ENCODE results near the gene CHRNE.
"Not testable (repeated sequence)": the region's sequence is repeated elsewhere in the genome, so short reads cannot be mapped to it uniquely, and the experiment has no call there.

CHRNE gene

DNA sequence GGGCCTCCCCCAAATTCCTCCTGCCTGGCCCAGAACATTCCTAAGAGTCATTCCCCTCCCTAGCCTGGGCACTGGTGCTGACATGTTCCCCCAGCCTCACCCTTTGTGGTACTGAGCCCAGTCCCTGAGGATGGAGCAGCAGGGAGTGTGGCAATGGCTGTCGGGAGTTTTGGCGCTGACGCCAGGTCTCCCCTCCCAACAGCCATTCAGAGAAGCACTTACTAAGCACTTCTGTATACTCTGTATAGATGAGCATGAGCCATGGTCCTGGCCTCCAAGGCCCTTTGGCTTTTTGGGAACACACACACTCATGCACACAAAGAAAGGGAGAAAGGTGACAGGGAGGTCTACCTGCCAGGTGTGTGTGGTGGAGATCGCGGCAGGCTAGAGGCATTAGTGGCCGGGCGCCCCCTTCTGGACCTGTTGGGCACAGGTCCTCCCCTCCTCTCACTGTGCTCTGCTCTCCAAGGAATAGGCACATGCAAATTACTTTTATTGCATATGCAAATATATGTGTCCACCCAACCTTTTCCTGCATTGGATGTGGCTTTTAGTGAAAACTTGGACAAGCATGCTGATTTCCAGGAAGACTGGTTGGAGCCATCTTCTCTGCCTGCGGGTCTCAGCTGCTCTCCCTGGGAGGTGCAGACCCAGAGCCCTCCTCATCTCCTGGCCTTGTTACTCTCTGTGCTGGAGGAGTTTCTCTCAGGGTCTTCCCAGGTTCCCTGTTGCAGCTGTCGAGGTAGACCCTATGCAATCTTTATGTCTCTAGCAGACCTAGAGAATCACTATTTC lies 20.9 kb downstream of the CHRNE start:
- no peak for FAIRE-seq

DNA sequence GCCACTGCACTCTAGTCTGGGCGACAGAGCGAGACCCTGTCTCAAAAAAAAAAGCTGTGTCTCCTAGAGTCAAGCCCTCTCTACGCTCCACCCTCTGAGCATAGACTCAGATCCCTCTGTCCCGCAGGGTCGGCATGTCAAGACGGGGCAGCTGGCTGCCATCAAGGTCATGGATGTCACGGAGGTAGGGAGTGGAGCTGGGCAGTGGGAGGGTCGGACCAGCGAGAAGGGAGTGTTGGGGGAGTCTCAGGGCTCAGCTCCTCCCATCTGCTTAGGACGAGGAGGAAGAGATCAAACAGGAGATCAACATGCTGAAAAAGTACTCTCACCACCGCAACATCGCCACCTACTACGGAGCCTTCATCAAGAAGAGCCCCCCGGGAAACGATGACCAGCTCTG lies 22.0 kb downstream of the CHRNE start:
- no peak for FAIRE-seq

DNA sequence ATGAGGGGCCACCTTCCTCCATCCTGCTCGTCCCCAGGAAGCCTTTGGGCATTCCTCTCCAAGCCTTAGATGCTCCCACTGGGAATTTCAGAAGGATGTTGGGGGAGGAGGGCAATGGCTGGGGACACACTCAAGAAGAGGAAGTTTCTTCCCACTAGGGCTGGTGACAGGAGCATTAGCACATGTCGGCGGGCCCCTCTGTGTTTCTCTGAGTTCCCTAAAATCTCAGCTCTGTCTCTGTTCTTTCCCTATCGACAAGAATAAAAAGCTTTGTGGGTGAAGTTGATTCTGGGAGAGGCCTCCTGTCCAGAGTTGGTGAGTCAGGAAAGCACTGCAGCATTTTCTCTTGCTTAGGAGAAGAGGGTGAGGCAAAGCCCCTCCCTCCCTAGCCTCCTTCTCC lies 23.3 kb downstream of the CHRNE start:
- FAIRE-seq = no peak

DNA sequence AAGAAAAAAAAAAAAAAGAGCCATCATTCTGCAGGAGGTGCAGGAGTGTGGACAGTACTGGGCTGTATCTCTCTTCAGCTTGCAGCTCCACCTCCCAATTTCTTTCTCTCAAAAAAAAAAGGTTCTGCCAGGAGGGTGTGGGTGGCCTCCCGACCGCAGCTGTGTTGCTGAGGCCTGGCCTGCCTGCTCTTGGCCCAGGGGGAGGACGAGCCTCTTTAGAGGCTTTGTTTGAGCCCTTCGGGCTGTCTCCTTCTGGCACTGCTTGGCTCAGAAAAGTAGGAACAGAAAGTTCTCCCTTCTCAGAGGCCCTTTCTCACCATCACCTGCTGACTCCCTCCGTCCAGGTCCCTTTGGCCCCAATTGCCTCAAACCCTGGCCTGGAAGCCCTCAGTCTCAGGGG lies 25.8 kb downstream of the CHRNE start:
- no peak for FAIRE-seq

DNA sequence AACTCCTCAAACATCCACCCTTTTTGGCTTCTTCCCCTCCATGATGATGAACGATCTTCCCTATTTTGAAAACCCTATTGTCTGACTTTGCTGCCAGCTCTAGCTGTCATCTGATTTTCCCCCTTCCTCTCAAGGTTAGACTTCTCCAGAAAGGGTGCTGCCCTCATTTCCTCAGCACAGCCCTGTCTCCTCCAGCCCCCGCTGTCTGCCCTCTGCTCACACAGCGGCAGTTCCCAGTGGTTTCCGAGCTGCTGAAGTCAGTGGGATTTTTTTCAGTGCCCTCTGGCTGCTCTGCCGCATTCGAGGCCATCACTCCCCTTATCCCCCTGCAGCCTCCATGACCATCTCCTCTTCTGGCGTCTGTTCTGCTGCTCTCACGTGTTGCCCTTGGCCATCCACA lies 30.1 kb downstream of the CHRNE start:
- no peak for FAIRE-seq

DNA sequence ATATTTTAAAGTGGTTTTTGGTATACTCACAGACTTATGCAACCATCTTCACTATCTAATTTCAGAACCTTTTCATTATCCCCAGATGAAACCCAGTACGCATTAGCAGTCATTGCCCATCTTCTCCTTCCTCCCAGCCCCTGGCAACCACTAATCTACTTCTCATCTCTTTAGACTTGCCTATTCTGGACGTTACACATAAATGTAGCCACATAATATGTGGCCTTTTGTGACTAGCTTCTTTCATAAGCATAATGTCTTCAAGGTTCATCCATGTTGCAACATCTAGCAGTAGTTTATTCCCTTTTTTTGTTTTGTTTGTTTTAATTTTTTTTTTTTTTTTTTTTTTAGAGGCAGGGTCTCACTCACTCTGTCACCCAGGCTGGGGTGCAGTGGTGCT lies 32.0 kb downstream of the CHRNE start:
- no peak for FAIRE-seq

DNA sequence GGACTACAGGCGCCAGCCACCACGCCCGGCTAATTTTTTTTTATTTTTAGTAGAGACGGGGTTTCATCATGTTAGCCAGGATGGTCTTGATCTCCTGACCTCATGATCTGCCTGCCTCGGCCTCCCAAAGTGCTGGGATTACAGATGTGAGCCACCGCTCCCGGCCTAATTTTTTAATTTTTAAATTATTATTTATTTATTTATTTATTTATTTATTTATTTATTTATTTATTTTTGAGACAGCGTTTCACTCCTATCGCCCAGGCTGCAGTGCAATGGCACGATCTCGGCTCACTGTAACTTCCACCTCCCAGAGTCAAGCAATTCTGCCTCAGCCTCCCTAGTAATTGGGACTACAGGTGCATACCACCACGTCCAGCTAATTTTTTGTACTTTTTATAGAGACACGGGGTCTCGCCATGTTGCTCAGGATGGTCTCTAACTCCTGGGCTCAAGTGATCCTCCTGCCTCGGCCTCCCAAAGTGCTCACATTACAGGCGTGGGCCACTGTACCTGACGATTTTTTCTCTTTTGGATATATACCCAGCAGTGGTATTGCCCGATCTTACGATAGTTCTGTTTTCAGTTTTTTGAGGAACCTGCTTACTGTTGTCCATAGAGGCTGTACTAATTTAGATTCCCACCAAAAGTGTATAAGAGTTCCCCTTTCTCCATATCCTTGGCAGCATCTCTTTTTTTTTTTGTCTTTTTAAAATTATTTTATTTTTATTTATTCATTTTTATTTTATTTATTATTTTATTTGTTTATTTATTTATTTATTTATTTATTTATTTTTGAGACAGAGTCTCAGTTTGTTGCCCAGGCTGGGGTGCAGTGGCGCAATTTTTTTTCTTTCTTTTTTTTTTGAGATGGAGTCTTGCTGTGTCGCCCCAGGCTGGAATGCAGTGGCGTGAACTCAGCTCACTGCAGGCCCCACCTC lies 33.6 kb downstream of the CHRNE start:
- FAIRE-seq = not testable (repeated sequence)

DNA sequence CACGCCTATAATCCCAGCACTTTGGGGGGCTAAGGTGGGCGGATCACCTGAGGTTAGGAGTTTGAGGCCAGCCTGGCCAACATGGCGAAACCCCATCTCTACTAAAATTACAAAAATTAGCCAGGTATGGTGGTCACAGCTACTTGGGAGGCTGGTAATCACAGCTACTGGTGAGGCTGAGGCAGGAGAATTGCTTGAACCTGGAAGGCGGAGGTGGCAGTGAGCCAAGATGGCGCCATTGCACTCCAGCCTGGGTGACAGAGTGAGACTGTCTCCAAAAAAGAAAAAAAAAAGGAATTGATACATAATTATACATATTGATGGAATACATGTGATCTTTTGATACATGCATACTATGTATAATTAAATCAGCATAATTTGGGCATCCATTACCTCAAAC lies 35.4 kb downstream of the CHRNE start:
- FAIRE-seq = not testable (repeated sequence)

DNA sequence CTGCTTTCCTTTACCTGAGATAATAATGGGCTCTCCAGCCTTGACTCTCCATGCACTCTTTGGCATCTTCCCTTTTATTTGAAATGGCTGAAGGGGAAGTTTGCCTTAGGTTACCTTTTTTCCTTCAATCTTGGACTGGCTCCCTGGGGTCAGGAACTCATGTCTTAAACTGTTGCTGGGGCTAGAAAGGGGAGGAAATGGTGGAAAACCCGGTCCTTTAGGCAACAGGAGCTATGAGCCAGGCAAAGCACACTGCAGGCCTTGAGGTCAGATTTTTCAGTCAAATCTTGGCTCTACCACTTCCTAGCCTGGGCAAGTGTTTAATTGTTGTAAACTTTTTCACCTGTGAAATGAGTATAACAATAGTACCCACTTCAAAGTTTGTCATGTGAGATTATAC lies 39.6 kb downstream of the CHRNE start:
- no peak for FAIRE-seq

DNA sequence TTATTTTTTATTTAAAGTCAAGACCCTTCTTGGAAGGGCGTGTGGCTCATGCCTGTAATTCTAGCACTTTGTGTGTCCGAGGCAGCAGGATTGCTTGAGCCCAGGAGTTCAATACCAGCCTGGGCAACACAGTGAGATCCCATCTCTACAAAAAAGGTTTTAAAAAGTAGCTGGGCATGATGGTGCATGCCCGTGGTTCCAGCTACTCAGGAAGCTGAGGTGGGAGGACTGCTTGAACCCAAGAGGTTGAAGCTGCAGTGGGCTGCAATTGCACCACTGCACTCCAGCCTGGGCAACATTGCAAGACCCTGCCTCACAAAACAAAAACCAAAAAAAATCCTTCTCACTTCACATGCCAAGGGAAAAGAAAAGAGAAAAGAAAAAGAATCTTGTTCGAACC lies 40.2 kb downstream of the CHRNE start:
- FAIRE-seq = no peak

DNA sequence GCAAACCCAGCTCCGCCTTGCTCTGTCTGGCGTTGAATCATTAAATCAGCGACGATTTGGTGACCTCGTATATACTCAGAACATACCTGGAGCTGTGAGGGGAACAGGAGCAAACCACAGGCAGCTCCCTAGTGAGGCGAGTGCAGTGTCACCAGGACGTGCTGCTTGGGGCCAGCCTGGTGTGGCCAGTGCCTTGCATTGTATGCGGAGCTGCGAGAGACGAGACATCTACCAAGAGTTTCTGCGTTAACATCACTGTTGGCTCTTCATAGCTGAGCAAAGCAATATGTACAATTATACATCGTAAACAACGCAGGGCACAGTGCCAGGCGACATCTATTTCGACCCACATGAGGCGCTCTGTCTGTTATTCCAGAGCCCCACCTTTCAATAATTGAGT lies 41.8 kb downstream of the CHRNE start:
- no peak for FAIRE-seq

DNA sequence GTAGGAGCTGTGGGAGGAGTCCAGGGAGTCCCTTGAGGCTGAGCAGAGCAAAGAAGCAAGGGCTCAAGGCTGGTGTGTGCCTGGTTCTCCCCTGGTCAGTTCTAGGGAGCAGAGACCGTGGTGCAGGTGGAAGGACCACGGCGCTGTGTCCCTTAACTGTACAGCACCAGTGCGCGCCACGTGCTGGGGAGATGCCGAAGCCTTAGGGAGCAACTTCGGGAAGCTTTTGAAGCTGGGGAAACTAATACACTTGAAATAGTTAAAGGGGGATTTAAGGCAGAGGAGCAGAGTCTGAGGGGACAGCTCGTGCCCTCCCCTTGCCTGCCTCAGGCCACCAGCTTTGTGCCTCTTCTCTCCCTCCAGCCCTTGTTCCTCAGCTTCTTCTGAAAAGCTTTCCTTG lies 42.2 kb downstream of the CHRNE start:
- no peak for FAIRE-seq

DNA sequence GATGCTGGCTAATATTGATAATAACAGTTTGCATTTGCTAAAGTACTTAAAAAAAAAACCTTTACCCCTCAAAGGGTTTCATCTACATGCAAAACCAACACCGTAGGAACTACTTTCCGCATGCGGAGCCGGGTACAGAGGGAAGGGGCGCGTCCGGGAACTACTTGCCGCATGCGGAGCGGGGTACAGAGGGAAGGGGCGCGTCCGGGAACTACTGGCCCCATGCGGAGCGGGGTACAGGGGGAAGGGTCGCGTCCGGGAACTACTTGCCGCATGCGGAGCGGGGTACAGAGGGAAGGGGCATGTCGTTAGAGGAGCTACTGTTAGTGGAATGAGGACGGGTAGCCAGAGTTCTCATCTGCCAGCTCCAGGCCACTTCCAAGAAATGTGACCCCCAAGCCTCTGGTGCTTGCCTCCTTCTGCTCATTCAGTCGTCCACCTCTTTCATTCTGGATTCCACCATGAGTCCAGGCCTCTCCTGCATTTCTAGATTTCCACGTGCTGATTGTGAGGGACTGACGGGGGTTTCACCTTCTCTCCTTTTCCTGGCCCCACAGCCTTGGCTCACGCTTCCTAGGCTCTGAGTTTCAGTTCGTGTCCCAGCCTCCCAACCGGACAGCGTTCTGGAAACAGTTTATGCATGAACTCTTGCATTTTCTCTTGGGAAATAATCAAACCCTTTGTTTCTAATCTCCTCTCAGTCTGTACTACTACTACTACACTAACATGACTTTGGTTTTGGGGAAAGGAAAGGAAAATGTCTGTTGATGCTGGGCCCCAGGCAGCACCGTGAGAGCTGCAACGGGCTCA lies 42.9 kb downstream of the CHRNE start:
- FAIRE-seq = no peak

DNA sequence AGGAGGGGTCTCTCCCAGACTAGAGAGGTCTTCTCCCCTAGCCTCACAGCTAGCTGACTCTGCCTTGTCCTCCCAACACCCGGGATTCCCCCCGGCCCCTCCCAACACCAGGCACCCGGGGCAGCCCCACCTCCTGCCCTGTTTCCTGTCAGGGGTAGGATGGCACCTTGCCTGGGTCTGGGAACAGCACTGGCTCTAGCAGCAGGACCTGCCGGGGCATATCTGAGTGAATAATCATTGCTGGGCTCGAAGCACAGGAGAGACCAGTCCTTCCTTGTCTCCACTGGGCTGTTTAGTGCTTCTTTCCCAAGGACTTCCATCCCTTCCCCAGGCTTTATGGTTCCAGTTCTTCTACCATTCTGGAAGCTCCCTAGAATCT lies 44.0 kb downstream of the CHRNE start:
- no peak for FAIRE-seq

DNA sequence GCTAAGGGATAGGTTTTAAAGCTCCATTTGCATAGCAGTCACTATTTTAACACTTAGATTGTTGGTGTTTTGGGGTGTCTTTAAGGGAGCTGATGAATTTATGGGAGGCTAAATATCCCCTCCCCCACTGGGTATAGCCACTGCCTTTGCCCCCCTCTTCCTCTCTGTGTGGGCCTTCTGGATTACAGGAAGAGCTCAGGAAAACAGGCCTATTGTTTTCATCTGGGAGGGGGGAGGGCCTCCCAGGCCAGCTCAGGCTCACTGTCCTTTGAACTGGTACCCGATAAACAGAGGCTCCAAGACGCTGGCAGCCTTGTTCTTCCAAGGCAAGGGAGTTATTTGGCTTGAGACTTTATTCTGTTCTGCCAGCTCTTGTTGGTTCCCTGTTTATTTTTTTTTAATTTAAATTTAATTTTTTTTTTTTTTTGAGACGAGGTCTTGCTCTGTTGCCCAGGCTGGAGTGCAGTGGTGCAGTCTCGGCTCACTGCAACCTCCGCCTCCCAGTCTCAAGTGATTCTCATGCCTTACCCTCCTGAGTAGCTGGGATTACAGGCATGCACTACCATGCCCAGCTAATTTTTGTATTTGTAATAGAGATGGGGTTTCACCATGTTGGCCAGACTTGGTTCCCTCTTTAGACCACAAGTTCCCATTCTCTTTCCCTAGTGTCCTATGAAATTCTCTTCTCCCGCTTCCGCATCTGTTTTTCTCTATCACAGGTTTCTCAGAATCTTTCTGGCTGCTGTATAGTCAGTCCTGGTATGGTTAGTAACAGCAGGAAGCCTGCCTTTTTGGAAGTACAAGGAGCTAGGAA lies 44.6 kb downstream of the CHRNE start:
- no peak for FAIRE-seq

DNA sequence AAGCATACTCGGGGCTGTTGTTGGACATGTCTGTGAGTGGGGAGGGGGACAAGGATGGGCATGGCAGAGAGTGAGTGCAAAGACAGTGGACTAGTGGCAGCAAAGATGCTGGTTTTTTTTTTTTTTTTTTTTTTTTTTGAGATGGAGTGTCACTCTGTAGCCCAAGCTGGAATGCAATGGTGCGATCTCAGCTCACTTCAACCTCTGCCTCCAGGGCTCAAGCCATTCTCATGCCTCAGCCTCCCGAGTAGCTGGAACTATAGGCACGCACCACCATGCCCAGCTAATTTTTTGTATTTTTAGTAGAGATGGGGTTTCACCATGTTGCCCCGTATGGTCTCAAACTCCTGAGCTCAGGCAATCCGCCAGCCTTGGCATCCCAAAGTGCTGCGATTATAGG lies 45.6 kb downstream of the CHRNE start:
- FAIRE-seq = not testable (repeated sequence)

DNA sequence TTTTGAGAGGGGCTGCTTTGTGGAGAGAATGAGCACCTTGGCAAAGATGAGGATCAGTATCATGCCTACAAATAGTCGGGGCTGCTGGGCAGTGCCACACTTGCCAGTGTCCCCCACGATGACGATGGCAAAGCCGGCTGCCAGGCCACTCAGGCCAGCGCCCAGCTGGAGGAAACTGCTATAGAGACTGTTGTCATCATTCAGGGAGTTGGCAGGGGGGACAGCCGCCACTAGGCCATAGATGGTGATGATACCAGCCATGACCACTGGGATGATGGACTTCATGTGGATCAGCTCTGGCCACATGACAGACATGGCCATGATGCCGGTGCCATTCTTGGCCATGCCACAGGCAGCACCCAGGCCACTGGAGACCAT lies 46.0 kb downstream of the CHRNE start:
- no peak for FAIRE-seq

DNA sequence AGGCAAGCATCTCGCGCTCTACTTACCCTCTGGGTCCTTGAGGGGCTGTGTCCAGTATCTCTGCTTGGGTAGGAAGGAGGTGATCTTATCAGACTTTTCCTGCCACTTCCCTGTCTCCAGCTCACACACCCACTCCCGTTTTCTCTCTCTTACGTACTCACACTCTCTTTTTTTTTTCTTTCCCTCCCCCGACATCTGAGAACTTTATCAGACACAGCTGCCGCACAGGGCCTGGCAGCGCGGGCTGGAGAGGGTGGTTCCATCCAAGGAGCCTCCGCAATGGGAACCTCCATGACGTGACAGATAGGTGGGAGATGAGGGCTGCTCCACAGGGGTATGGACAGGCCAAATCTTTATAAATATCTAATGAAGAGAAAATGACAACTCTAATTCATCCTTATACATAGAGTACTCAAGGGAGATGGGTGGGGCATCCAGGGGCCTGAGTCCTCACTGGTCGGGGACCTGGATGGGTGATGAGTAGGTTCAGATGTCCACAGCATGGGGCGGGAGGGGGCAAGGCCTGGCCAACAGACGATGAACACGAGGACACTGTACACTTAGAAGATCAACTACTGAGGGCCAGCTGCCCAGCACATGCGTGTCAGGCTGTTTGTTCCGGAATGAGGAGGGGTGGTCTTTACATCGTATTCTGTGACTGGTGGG lies 46.5 kb downstream of the CHRNE start:
- FAIRE-seq = no peak

DNA sequence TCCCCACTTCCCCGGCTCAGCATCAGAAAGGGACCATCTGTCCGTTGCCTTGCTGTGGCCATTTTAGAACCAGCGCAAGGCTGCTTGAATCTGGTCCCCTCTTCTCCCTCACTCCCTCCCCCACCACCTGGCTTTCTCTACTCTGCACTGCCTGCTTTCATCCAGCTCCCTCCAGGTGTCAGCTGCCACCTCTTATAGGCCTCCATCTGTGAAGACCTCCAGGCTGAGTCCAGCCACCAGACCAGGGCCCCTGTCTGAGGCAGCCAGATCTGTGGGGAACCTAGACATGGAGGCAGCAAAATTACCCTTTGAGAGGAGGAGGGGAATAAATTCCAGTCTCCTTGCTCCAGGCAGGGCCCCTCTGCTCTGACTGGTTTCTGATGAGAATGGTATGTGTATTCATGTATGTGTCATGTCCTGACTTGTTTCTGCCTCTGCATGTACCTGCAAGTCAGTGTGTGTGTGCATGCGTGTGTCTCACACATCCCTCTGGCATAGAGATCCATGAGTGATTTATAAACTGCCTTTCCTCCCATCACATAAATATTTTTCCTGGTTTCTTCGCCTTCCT lies 48.7 kb downstream of the CHRNE start:
- FAIRE-seq = no peak

DNA sequence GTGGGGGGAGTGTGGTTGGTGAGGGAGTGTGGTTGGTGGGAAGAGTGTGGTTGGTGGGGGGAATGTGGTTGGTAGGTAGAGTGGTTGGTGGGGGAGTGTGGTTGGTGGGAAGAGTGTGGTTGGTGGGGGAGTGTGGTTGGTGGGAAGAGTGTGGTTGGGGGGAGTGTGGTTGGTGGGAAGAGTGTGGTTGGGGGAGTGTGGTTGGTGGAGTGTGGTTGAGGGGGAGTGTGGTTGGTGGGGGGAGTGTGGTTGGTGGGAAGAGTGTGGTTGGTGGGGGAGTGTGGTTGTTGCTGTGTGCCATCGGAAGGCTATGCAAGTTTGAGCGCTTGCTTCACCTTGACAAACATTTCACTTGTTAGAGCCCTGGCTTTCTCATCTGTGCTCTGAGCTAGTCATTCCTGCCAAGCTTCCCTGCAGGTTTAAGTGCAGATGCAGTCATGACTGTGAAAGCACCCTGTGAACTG lies 49.7 kb downstream of the CHRNE start:
- no peak for FAIRE-seq

DNA sequence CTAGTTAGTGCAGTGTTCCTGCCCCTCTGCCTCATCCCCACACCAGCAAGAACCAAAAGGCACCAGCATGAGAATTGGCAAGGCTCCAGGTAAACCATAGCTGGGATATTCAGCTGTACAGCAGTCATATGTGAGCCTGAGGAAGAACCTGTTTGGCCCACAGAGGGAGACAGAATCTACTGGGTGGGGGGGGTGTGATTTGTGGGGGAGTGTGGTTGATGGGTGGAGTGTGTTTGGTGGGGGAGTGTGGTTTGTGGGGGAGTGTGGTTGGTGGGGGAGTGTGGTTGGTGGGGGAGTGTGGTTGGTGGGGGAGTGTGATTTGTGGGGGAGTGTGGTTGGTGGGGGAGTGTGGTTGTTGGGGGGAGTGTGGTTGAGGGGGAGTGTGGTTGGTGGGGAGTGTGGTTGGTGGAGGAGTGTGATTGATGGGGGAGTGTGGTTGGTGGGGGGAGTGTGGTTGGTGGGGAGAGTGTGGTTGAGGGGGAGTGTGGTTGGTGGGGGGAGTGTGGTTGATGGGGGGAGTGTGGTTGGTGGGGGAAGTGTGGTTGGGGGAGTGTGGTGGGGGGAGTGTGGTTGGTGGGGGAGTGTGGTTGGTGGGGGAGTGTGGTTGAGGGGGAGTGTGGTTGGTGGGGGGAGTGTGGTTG lies 50.2 kb downstream of the CHRNE start:
- no peak for FAIRE-seq
